ENCODE measurements around the gene COPB2.

- no peak for TF ChIP-seq CTCF (IDR thresholded peaks at IDR 0.05)
- TF ChIP-seq POLR2A (IDR thresholded peaks at IDR 0.05), result no peak
These were observed 47.4 kb downstream of the COPB2 start for GRCh38 chr3:139342054-139342453.

Data from heart left ventricle (tissue), 13 donors.